Esophagus (tissue), 2 donors: ENCODE results near the gene ATXN1. TPM values are rescaled to one million over a fixed set of nuclear protein-coding genes. Genes with fewer than 3 reads are reported as not detected.

Source experiments
- H3K27ac ChIP-seq, 2 donors: one replicate each; pipeline ENCODE4 v1.5.1; 2013; ENCODE audit warnings: low read depth in 2 of 2, mild to moderate bottlenecking in 2 of 2, inconsistent platforms in 1 of 2, low read length in 1 of 2, moderate library complexity in 1 of 2
- H3K27me3 ChIP-seq, 2 donors: one replicate each; pipeline ENCODE4 v1.6.1; 2013; ENCODE audit warnings: low read length in 2 of 2, control low read depth in 1 of 2, mild to moderate bottlenecking in 1 of 2; ENCODE audit not compliant: insufficient read depth in 2 of 2, control insufficient read depth in 1 of 2
- H3K36me3 ChIP-seq, 2 donors: one replicate each; pipeline ENCODE4 v1.6.1; 2013; ENCODE audit warnings: low read length in 1 of 2; ENCODE audit not compliant: control insufficient read depth in 2 of 2, insufficient read depth in 2 of 2
- H3K4me1 ChIP-seq, 2 donors: one replicate each; pipeline ENCODE4 v1.6.1; 2013; ENCODE audit warnings: low read length in 1 of 2; ENCODE audit not compliant: control insufficient read depth in 2 of 2, insufficient read depth in 2 of 2
- H3K4me3 ChIP-seq, 2 donors: one replicate each; pipeline ENCODE4 v1.5.1; 2013; ENCODE audit warnings: low read length in 2 of 2, mild to moderate bottlenecking in 2 of 2, low read depth in 1 of 2, moderate library complexity in 1 of 2
- H3K9me3 ChIP-seq, 2 donors: one replicate each; pipeline ENCODE4 v1.6.1; 2013; ENCODE audit warnings: mild to moderate bottlenecking in 2 of 2, low read depth in 1 of 2, low read length in 1 of 2, moderate library complexity in 1 of 2; ENCODE audit not compliant: control insufficient read depth in 2 of 2, insufficient read depth in 1 of 2
- whole genome bisulfite sequencing, 2 donors: extraction: QIAGEN DNeasy Blood & Tissue Kit; methylation state at CpG; one replicate each; pipeline ENCODE4 v1.1.7; 2013; 5-methylcytosine and 5-hydroxymethylcytosine counted together
- polyA plus RNA-seq, 2 donors: library from polyadenylated mRNA; stranded (reverse); fragments of 200-250 nt; gene quantifications; one replicate each; pipeline ENCODE4 v1.2.3, GENCODE V29; 2013
- donor health status: healthy with polysubstance abuse.
- donor health status: Bipolar disorder and iron deficiency.

The ATXN1 gene
- polyA plus RNA-seq, 2 donors: 4.3 to 8.8 TPM

- no peaks in the 10 kb centered on the region for H3K4me1 ChIP-seq
- H3K27me3 ChIP-seq: no peaks in the 10 kb centered on the region
- peaks cover 0 to 4% of the 10 kb centered on the region in 2 donors for H3K9me3 ChIP-seq
- WGBS, 2 donors: 67 to 71% methylated on average over 6 of the region's 6 CpGs
- no peak overlapping the region for H3K4me3 ChIP-seq
- H3K27ac ChIP-seq: no peak overlapping the region
- peaks cover 0 to 4% of the 10 kb centered on the region in 2 donors for H3K36me3 ChIP-seq
These were observed 101.6 kb downstream of the ATXN1 start for GRCh38 chr6:16659466-16660156.

GRCh38 chr6:16658348-16659034, 102.8 kb downstream of the ATXN1 start:
- H3K9me3 ChIP-seq: peaks cover 0 to 4% of the 10 kb centered on the region in 2 donors
- H3K36me3 ChIP-seq: peaks cover 0 to 4% of the 10 kb centered on the region in 2 donors
- no peak overlapping the region for H3K4me3 ChIP-seq
- H3K27ac ChIP-seq: no peak overlapping the region
- WGBS, 2 donors: 74 to 83% methylated on average over 5 of the region's 5 CpGs
- no peaks in the 10 kb centered on the region for H3K27me3 ChIP-seq
- H3K4me1 ChIP-seq: no peaks in the 10 kb centered on the region

GRCh38 chr6:16657768-16658167, 103.5 kb downstream of the ATXN1 start:
- Histone ChIP-seq H3K27ac (no peak overlapping the region), H3K9me3 (peaks cover 0 to 4% of the 10 kb centered on the region in 2 donors), H3K4me3 (no peak overlapping the region), H3K4me1 (peaks cover 0 to 4% of the 10 kb centered on the region in 2 donors), H3K36me3 (peaks cover 0 to 4% of the 10 kb centered on the region in 2 donors), H3K27me3 (no peaks in the 10 kb centered on the region)
- 72 to 82% methylated on average over 1 of the region's 1 CpG for WGBS, 2 donors

GRCh38 chr6:16656451-16656850, 104.8 kb downstream of the ATXN1 start:
- no peak overlapping the region for H3K4me3 ChIP-seq
- H3K27me3 ChIP-seq: no peaks in the 10 kb centered on the region
- H3K36me3 ChIP-seq: peaks cover 0 to under 1% of the 10 kb centered on the region in 2 donors
- WGBS, 2 donors: 93 to 96% methylated on average over 4 of the region's 4 CpGs
- peaks cover 0 to 6% of the 10 kb centered on the region in 2 donors for H3K4me1 ChIP-seq
- no peak overlapping the region for H3K27ac ChIP-seq
- H3K9me3 ChIP-seq: peaks cover 0 to 1% of the 10 kb centered on the region in 2 donors

- Histone ChIP-seq H3K4me3 (no peak overlapping the region), H3K9me3 (no peaks in the 10 kb centered on the region), H3K4me1 (peaks cover 0 to 6% of the 10 kb centered on the region in 2 donors), H3K27ac (no peak overlapping the region), H3K27me3 (no peaks in the 10 kb centered on the region), H3K36me3 (no peaks in the 10 kb centered on the region)
- 74 to 92% methylated on average over 1 of the region's 1 CpG for WGBS, 2 donors
These were observed 106.6 kb downstream of the ATXN1 start for GRCh38 chr6:16654701-16655100.

- H3K9me3 ChIP-seq: no peaks in the 10 kb centered on the region
- H3K27me3 ChIP-seq: no peaks in the 10 kb centered on the region
- no peak overlapping the region for H3K4me3 ChIP-seq
- peak overlapping the region; percentile 60 to 62 for H3K27ac ChIP-seq
- H3K4me1 ChIP-seq: peaks cover 0 to 6% of the 10 kb centered on the region in 2 donors
- 58 to 83% methylated on average over 7 of the region's 7 CpGs for WGBS, 2 donors
- no peaks in the 10 kb centered on the region for H3K36me3 ChIP-seq
These were observed 108.0 kb downstream of the ATXN1 start for GRCh38 chr6:16653226-16653625.

GRCh38 chr6:16651871-16652270, 109.4 kb downstream of the ATXN1 start:
- Histone ChIP-seq H3K9me3 (no peaks in the 10 kb centered on the region), H3K27ac (peak overlapping the region; percentile 80), H3K27me3 (no peaks in the 10 kb centered on the region), H3K4me1 (peaks cover 0 to 6% of the 10 kb centered on the region in 2 donors), H3K36me3 (no peaks in the 10 kb centered on the region), H3K4me3 (no peak overlapping the region)
- 41 to 53% methylated on average over 6 of the region's 6 CpGs for WGBS, 2 donors

GRCh38 chr6:16649890-16650289, 111.4 kb downstream of the ATXN1 start:
- peaks cover 0 to 3% of the 10 kb centered on the region in 2 donors for H3K36me3 ChIP-seq
- H3K27me3 ChIP-seq: no peaks in the 10 kb centered on the region
- H3K4me3 ChIP-seq: no peak overlapping the region
- H3K27ac ChIP-seq: no peak overlapping the region
- 85 to 89% methylated on average over 5 of the region's 5 CpGs for WGBS, 2 donors
- H3K4me1 ChIP-seq: peaks cover 0 to 6% of the 10 kb centered on the region in 2 donors
- H3K9me3 ChIP-seq: no peaks in the 10 kb centered on the region

GRCh38 chr6:16649241-16649640, 112.0 kb downstream of the ATXN1 start:
- no peaks in the 10 kb centered on the region for H3K9me3 ChIP-seq
- H3K27me3 ChIP-seq: no peaks in the 10 kb centered on the region
- H3K4me3 ChIP-seq: no peak overlapping the region
- H3K27ac ChIP-seq: no peak overlapping the region
- H3K36me3 ChIP-seq: peaks cover 0 to 3% of the 10 kb centered on the region in 2 donors
- 73 to 77% methylated on average over 2 of the region's 2 CpGs for WGBS, 2 donors
- peaks cover 0 to 6% of the 10 kb centered on the region in 2 donors for H3K4me1 ChIP-seq
